COLO668 (cell line): ENCODE results near the gene SEPTIN2.
"Not testable (repeated sequence)": the region's sequence is repeated elsewhere in the genome, so short reads cannot be mapped to it uniquely, and the experiment has no call there.

Experiments
- DNase-seq: peaks from one replicate; lab custom pipeline; 2025; ENCODE audit not compliant: unreplicated experiment; lab: John Stamatoyannopoulos, UW

The SEPTIN2 gene

GRCh38 chr2:241379481-241380480 lies 64.1 kb downstream of the SEPTIN2 start:
- DNase-seq, result no peak

GRCh38 chr2:241381872-241382271 lies 66.1 kb downstream of the SEPTIN2 start:
- DNase-seq, result no peak

- not testable (repeated sequence) for DNase-seq
These were observed 69.7 kb downstream of the SEPTIN2 start for GRCh38 chr2:241385450-241385849.

- no peak for DNase-seq
These were observed 70.8 kb downstream of the SEPTIN2 start for GRCh38 chr2:241386519-241386918.

GRCh38 chr2:241389697-241390096 lies 74.0 kb downstream of the SEPTIN2 start:
- DNase-seq, result no peak

- no peak for DNase-seq
These were observed 74.8 kb downstream of the SEPTIN2 start for GRCh38 chr2:241390301-241391206.

GRCh38 chr2:241391892-241392665 lies 76.4 kb downstream of the SEPTIN2 start:
- peak; percentile 18 for DNase-seq

- DNase-seq, result not testable (repeated sequence)
These were observed 77.0 kb downstream of the SEPTIN2 start for GRCh38 chr2:241392753-241393152.

GRCh38 chr2:241393524-241394196 lies 77.9 kb downstream of the SEPTIN2 start:
- DNase-seq, result no peak

GRCh38 chr2:241396809-241397208 lies 81.1 kb downstream of the SEPTIN2 start:
- not testable (repeated sequence) for DNase-seq

GRCh38 chr2:241399941-241400922 lies 84.5 kb downstream of the SEPTIN2 start:
- peak; percentile 36 for DNase-seq
